NCI-H1092 treated with DMSO at 0.1 percent for 48 hours (cell line): ENCODE data around the gene SH3RF3.

Experiments
- DNase-seq: peaks from one replicate; lab custom pipeline; 2025; lab: John Stamatoyannopoulos, UW

The SH3RF3 gene

DNA sequence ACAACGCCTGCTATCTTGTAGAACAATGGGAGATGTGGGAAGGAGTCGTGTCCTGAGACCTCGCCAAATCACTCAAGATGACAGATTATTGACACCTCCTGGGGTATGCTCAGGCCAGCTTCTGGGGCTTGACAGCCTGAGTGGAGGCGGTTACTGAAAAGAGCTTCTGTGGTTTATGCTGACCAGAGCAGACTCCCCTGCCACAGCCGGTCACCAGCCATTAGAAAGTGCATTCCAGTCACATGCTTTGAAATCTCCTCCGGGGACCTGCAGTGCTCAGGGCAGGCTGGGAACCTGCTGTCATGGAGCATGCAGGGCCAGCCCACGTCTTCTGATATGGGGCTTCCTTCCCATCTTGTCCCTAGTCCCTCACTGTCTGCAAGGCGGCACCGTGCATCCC, 268.9 kb downstream of the SH3RF3 start:
- DNase-seq: no peak

DNA sequence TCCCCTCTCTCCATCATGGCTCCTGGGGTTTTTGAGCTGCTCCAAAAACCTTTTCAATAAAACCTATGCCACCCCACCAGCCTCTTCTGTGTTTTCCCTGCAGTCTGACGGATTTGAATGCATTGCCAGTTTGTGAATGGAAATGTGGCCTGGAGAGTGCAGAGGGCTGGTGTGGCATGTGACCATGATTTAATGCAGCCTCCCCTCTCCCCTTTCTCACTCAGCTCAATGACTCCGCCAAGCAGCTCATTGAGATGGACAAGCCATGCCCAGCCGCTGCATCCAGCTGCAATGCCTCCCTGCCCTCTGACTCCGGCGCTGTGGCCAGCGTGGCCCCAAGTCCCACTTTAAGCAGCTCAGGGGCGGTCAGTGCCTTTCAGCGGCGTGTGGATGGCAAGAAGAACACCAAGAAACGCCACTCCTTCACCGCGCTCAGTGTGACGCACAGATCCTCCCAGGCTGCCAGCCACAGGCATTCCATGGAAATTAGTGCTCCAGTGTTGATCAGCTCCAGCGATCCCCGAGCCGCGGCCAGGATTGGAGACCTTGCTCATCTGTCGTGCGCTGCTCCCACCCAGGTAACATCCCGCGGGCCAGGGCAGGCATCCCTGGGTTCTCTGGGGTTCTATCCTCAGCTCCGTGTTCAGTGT, 269.5 kb downstream of the SH3RF3 start:
- no peak for DNase-seq

DNA sequence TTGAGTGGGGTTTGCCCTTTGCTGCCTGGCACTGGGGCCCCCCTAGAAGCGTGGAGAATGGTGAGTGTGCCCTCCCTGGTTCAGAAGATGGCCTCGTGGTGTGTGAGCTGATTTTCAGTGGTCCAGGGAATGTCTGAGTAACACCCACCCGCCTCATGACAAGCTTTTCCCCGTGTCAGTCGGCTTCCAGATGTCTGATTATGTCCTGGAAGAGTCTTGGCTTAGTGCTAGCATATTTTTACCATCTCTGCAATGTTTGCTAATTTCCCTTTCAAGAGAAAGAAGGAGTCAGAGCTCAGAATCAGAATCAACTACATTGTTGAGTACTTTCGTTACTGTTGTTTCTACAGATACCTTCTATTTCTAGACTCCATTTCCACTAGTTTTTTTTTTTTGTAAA, 270.1 kb downstream of the SH3RF3 start:
- no peak for DNase-seq

DNA sequence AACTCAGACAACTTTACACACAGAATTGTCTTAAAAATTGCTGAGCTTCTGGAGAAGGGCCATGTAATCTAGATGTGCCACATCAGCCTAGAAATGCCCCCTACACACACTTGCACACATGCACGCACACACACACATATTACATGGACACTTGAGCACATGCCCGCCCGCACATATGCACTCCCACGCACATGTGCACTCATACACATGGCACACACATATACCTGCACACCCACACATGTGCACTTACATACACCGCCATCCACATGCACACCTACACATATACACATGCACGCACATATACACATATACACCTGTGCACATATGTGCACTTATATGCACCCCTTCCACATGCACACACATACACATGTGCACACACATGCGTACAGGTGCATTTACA, 271.1 kb downstream of the SH3RF3 start:
- no peak for DNase-seq

DNA sequence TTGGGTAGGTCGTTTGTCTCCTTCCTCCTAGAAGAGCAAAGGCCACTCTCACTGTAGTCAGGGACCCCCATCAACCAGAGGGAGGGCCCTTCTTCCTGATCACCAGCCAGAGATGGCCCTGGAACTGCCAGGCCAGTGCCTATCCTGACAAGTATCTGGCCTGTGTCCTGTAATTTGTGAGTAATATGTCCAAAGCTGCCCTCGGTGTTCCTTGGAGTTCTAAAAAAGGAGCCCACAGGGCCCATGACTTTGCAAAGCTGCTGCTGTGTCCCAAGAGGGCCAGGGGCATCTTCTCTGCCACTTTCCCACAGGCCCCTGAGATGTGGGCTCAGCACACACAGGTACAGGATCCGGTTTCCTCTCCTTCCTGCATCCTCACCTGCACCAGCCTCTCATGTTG, 272.4 kb downstream of the SH3RF3 start:
- DNase-seq: no peak

DNA sequence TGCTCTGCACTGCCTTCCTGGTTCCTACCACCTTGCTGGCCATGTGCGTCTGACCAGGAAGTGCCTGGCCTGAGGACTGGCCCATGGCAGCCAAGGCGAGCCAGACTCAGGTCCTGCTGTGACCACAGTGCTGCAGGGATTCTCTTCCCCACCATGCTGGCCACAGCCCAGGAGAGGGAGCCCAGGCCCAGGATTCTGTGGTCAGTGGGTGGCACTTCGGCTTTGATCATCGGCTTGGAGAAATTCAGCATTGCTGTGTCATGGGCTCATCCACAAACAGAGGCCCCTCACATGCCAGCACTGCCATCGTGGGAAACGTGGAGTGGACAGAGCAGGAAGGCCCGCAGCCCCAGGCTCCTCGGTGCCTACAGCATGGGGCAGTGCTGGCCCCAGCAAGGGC, 273.2 kb downstream of the SH3RF3 start:
- no peak for DNase-seq

DNA sequence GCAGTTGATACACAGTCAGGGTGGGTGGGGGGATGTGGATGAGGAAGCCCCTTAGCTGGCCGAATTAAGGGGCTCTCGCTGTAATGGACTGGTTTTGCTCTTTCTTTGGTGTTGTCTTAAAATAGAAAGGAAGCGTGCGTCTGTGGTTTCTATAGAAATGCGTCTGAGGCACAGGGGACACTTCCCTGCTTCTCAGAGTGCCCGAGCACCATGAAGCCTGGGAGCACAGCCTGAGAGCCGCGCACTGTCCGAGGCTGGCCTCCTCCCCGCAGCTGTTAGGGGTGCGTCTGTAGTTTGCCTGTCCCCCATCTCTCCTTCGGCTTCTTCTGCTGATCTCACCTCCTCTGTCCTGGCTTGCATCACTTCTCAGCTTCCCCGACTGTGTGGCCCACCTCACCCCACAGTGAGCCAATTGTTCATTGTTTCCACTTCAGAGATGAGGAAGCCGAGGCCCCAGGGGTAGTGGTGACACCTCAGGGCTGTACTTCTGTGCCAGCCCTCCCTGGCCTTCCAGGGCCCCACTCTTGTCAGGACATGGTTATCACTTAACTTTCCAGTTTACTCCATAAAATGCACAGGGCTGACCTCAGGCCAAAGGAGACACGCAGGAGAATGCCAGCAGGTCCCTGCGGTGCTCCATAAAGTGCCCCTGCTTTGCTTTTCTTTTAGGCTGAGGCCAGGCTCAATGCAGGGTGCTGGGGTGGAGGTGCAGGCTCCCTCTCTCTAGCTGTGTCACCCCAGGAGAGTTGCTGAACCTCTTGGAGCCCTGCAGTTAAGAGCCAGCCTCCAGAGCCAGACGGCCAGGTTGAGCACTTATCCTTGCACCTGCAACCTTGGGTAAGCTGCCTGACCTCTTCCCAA, 274.2 kb downstream of the SH3RF3 start:
- no peak for DNase-seq

DNA sequence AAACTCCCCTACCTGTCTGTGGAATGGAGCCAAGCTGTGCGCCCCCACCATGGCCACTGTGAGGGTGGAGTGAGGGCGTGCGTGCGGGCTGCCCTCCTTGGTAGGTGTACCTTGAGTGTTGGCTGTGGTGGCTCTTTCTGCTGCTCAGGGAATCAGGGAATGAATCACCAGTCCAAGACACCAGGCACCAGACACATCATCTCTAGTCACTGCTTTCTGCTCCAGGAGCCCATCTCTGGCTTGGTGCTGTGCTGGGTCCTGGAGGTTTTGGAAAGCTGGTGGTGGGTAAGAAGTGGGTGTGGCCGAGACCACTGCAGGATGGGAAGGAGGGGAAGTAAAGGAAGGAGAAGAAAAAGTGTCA, 274.8 kb downstream of the SH3RF3 start:
- DNase-seq: no peak

DNA sequence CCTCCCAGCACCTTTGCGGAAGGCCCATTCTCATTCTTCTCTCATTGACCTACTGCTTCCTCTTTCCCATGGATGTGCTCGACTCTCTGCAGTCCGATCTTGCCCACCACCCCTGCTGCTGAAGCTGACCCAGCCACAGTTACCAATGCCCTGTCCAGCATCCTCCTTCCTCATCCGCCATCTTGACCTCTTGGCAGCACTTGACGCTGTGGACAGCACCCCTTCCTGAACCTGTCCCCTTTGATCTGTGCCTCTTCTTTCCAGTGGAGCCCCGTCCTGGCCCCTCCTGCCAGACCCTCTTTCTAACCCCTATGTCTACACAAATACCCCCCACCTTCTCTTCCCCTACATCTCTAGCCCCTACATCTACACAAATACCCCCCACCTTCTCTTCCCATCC, 275.7 kb downstream of the SH3RF3 start:
- no peak for DNase-seq

DNA sequence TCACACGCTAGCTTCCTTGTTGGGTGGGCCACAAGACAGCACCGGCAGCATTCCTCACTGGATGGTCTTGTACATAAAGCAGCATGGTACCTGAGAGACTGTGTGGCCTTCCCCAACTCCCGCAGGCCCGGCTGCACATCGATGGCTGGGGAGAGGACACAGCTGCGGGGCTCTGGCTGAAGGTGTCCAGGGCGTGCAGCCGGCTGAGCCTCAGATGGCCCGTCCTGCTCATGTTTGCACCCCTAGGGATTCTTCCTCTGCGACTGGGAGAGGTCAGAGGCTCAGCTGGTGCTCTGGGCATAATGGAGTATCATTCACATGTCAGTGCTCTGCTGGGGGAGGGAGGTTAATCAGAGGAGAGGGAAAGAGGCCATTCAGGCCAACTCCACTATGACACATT, 276.9 kb downstream of the SH3RF3 start:
- DNase-seq: no peak

DNA sequence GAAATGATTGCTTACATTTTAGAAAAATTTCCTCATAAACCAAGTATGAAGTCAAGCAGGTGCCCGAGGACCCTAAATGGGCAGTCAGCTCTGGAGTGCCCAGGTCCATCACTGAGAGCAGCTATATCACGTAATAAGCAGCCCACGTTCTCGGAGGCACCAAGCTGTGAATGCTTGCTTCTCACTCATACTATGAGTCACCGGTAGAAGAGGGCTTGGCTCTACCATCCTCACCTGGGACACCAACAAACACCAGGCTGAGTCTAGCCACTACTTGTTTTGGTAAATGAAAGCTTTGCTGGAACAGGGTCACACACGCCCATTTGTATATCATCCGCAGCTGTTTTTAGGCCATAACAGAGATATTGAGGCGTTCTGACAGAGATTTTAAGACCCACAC, 277.3 kb downstream of the SH3RF3 start:
- DNase-seq: no peak

DNA sequence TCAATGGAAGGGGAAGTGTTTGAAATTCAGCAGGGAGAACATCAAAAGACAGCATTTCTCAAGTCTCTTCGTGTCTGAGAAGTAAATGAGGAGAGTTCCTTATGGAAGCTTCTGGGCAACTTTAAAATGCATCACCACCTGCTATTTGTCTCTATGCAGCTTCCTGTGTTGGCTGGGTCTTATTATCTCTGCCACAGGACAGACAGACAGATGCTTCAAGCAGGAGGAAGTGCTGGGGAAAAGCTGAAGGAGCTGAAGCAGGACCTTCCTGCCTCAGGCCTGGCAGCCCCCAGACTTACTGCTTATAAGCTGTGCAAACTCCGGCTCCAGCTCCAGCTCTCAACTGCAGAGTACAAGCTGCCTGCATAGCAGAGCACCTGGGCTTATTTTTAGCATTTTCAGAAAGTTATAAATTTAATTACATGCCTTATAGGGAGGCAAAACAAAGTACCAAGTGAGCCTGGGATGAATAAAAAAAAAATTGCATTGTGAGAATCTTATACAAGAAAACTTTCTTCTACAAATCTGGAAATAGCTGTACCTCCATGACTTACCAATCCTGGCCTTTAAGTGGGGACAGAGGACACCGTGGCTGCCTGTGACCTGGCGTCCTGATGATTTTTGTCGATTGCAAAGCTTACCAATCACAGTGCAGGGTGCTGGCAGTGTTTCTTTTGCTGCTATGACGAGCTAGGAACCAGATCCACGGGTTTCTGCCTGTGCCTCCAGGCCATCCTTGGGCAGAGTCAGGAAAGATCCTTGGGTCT, 278.5 kb downstream of the SH3RF3 start:
- no peak for DNase-seq

DNA sequence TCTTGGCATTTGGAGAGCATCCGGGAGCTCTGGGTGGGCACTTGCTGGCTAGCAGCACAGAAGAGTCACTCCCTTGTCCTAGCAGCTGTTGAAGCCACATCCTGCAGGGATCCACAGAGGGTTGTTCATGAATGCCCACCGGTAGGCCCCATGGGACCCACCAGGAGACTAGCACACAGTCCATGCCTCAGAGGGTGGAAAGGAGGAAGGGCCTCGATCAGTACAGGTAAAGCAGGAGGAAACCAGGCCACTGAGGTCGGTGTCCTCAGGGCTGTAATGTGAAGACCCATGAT, 279.0 kb downstream of the SH3RF3 start:
- no peak for DNase-seq

DNA sequence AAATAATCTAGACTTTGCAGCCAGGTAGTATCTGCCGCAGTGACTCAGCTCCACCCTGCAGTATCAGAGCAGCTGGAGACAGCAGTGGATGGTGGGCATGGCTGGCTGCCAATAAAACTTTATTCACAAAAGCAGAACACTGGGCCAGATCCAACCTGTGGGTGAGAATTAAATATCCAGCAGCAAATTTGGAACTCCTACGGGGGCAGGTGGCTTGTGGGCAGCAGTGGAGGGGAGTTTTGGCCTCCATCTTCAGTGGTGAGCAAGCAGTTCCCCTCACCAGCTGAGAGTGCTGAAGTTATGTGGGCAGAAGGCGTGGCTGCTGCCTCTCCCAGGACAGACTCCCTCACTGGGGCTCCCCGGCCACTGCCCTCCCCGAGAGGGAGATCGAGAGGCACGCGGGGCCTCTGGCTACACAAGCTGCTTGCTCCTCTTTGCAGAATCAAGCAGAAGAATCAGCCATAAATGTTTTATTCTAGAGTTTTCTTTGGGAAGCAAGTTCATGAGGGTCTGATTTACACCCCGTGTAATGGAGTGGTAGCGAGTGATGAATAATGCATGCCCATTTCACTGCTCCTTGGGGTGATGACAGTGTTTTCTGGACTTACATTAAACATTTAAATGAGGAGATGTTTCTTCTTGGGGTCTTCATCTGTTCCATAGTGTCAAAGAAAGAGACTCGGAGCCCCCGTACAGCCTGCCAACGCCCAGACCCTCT, 280.5 kb downstream of the SH3RF3 start:
- no peak for DNase-seq

DNA sequence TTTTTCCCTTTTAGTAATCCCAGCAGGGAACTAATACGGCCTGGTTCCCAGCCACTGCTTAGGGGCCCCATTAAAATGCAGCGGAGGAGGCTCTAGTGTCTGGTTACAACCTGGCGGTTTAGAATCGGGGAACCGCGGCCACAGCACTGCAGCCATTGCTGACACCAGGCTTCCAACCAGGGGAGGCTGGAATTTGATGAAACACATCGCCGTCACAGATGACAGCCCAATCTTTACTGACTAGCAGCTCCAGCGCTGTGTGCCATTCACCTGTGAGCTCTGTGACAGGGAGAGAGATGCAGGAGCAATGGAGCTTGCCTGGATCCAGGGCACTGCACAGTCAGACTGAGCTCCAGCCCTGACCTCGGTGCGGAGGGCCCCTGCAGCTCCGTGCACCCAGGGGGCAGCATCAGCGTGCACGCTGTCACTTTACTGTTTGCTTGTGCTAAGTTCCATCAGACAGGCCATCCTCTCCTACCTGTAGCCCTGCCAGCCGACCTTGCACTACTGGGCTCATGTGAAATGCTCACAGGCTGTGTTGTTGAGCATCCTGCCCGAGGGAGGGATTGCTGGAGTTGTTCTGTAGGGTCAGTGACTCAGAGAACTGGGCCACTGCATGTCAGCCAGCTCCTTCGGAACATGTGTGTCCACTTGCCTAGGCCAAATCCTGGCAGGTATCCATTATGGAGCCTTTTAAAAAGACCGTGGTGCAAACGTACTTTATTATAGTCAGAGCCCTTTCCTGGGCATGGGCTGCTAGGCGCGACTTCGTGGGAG, 281.2 kb downstream of the SH3RF3 start:
- DNase-seq: no peak

DNA sequence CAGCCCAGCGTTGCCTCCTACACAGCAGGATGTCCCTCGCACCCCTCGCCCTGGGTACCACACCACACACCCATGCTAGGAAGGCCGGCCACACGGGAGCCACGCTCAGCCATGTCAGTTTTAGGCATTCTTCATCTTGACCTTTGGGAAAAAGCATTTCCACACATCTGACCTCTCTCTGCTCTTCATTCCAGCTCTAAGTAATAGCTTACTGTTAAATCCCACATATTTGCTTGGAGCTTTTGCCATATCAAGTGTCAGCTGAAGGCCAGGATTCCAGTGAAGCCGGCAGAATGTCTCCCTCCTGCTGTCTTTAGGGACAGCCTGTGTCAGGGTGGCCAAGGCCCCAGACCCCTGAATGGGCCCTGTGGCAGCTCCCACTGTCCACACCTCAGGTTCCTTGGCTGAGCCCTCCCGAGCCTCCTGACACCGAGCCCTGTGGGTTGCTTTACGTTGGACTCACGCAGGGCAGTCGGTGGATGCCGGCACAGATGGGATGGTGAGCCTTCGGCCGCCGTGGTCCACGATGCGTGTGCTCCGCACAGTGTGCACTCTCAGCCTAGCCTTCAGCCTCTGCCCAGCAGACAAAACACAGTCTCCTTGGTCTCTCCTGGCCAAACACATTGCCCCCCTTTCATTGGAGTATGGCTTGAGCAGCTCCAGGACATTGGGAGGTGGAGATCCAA, 282.8 kb downstream of the SH3RF3 start:
- no peak for DNase-seq

DNA sequence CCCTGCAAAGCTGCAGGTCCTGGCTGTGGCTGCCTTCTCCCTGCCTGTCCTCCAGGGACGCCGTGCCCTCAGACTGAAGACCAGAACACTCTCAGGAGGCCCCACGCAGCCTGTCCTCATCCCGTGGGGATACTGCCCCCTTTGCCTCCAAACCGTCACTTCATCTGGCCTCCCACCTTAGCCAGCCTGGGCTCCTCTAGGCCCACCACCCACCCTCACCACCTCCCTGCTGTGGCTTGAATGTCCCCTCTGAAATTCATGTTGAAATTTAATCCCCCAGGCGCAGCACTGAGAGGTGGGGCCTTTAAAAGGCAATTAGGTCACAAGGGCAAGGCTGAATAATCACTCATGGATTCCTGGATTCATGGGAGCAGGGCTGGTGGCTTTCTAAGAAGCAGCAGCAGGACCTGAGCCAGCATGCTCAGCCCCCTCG, 286.6 kb downstream of the SH3RF3 start:
- DNase-seq: no peak

DNA sequence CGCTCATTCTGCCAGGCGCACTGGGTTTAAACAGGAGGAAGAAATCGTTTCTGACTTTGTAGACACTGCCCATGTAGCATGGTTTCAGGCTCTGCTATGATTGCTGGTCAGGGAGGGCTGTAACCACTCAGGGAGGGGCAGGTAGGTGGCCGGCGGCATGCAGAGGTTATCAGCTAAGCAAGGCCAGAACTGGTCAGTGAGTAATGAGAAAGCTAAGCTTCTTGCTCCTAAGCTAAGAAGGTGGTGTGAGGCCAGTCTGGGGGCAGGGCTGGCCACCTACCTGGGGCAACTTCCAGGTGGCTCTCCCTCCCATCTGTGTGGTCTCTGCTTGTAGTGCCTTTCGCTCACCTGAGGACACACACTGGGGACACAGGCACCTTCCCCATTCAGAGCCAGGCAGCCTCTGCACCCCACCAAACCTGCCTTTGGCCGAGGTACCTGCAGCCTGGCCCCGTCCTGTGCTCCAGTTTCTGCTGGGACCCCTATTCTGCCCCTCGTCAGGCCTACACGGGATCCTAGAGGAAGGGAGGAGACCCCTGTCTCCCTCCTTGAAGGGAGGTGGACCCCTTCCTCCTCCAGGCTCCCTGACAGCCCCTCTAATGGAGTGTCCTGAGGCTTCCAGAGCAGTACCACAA, 288.8 kb downstream of the SH3RF3 start:
- DNase-seq: no peak

DNA sequence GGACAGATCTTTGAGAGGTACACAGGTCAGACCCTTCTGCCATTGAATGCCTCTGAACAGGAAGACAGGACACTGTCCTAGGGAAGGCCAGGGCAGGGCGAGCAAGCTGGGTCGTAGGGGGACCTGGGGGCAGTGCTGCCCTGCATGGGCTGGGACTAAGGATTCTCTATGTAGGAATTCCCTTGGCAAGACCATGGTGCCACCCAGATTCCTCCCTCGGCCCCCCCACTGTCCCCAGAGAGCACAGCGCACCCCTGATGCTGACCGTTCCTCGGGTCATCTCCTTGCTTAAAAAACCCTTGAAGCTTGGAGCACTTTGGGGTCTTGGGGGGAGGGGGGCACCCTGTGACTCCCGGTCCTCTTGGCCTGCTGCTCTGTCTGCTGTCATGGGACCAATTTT, 289.7 kb downstream of the SH3RF3 start:
- DNase-seq: no peak

DNA sequence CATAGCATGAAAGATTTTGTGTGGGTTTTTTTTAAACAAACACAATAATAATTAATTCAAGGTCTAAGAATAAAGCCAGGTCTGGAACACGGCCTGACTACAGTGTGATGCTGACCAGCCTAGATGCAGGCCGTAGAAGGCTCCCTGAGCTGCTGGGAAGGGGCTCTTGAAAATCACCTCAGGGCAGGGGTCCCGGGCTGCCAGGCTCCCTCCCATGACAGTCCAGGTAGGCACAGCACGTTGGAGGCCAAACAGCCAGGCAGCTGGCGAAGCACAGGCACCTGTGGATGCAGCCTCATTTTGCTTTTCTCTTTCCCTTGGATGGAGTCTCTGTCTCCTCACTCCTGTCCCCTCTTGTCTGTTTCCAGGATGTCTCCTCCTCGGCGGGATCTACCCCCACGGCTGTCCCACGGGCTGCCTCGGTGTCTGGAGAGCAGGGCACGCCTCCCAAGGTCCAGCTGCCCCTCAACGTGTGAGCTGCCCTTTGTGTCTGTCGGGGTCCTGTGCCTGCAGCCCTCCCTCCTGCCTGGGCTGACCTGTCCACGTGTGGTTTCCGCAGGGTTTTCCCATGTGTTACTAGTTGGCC, 290.3 kb downstream of the SH3RF3 start:
- DNase-seq: no peak
